HG03045 (cell line): ENCODE results near the gene TMEM132D.
"Not testable (repeated sequence)": the region's sequence is repeated elsewhere in the genome, so short reads cannot be mapped to it uniquely, and the experiment has no call there.

Experiments used
- ATAC-seq: cut with Tn5 transposase; IDR thresholded peaks from one replicate; pipeline ENCODE4 v1.9.1; 2021; ENCODE audit warnings: mild to moderate bottlenecking, moderate library complexity; ENCODE audit not compliant: unreplicated experiment

The TMEM132D gene

DNA sequence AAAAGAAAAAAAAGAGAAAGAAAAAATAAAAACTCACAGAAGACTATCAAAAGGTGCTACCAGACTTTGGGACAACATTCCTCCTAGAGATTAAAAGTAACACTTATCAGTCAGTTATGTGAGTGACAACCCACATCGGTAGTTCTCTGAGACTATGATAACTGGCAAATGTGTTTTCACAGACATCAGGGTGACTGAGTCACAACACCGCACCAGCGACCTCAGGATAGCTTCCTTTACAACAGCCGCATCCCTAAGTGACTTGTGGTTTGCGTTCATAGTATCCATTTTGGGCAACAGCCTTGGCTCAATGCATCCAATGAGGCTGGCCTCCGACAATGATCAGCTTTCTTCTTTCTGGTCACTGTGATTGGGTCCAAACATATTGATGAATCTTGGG is 359.1 kb downstream of the TMEM132D start:
- ATAC-seq = no peak

DNA sequence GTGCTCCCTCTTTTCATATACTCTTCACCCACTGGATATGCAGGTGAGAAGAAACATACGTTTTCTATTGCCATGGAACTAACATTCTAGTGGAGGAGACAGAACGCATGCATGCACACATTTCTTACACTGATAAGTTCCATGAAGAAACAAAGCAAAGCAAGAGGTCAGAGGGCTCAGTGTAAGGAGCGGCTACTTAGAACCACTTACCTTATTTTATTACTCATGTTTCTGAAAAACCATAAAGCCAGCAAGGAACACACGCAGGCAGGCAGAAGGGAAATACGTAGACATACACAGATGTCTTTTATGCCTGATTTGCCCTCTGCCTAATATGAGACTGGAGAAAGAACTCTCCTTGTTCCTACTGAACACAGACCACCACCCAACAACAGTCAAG is 362.9 kb downstream of the TMEM132D start:
- no peak for ATAC-seq

DNA sequence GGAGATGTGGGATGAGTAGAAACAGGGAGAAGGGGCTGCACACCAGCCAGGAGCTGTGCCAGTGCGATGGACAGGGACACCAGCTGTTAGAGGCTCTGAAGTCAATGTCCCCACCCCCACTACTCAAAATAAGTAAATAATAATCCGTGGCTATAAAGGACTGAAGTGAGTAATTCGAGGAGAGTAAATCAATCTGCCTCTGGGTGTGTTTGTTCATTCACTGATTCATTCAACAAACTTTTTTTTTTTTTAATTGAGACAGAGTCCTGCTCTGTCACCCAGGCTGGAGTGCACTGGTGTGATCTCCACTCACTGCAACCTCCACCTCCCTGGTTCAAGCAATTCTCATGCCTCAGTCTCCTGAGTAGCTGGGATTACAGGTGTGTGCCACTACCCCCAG is 363.6 kb downstream of the TMEM132D start:
- ATAC-seq = no peak

DNA sequence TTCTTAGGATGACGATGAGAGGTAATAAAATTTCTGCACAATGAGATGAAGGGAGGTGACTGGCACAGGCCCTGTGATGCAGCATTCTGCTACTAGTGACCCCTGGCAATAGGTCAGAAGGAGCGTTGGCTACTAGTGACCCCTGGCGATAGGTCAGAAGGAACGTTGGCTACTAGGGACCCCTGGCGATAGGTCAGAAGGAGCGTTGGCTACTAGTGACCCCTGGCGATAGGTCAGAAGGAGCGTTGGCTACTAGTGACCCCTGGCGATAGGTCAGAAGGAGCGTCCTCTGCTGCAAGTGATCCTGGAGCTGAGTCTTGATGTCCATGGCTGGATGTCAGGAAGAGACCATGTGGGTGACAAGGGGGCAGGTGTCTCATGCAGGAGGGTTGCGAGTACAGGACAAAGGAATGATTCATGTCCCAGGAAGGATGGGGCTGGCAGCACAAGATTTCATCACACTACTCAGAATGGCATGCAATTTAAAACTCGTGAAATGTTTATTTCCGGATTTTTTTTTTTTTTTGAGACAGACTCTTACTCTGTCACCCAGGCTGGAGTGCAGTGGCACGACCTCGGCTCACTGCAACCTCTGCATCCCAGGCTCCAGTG is 365.0 kb downstream of the TMEM132D start:
- not testable (repeated sequence) for ATAC-seq

DNA sequence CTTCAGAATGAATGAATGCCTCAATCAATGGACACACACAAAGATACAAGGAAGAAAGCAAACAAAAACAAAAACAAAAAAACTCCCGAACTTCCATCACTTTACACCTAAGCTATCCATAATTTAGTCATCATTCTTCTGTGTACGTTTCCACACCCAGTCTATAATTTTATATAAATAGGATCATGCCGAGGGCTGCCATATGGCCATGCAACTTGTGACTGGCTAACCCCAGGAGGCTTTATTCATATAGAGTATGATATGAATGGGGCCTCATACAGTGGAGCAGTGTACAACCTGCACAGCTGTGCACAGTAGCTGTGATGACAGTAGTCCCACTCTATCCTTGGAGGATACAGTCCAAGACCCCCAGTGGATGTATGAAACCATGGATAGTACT is 365.7 kb downstream of the TMEM132D start:
- ATAC-seq = no peak

DNA sequence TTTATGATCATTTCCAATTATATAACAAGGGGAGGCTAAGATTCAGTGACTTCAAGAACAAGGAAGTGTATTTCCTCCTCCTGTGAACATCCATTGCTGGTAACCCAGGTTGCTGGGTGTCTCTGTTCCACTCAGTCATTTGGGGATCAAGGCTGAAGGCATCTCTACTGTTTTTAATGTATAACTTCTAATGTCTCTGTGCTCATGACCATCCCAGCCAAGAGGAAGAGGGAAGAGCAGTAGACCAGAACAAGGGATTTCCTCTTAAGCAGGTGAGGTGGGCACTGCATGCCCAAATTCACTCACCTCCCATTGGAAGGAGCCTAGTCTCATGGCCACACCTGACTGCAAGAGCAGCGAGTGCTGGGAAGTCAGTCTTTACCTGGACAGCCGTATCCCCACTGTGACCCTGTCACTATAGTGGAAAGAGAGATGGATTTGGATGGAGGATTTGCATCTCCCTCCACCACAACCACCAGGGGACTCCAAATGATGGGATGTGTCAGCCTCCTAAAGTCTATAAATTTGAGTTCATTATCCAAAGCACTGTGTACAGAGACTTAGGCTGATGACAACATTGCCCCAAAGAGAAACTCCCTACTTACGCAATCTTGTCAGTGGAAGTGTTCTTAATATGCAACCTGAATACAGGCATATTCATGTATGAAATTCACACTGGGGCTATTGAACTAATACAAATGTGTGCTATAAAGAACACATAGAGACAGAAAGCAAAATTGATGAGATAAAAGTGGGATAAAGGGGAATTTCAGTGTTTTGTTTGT is 368.7 kb downstream of the TMEM132D start:
- ATAC-seq = no peak

DNA sequence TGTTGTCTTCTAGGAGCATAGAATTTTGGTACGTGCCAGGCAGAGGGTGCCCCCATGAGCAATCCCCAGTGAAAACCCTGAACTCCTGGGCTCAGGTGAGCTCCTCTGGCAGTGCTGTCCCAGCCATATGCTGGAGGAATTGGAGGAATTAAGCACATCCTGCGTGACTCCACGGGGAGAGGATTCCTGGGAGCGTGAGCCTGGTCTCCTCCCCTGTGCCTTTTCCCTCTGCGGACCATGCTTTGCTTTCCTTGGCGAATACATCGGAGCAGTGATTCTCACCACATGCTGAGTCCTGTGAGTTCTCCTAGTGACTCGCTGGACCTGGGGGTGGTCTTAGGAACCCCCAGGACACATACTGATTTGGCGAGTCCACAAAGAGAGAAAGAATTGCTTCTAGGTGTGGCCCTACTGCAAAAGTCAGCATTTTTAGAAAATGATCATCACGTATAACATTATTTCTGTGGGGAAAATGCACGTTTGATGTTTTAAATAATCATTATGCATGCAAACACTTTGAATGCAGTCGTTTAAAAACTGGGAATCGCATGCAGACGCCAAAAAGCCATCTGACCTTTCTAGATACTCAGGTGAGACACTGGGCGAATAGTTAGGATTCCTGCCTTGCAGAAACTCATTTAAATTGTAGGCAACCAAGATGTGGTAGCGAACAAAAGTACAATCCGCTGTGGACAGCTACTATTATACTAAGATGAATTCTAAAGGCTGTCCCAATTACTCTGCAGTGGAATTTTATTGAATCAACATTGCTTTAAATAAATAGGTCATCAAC is 370.9 kb downstream of the TMEM132D start:
- no peak for ATAC-seq

DNA sequence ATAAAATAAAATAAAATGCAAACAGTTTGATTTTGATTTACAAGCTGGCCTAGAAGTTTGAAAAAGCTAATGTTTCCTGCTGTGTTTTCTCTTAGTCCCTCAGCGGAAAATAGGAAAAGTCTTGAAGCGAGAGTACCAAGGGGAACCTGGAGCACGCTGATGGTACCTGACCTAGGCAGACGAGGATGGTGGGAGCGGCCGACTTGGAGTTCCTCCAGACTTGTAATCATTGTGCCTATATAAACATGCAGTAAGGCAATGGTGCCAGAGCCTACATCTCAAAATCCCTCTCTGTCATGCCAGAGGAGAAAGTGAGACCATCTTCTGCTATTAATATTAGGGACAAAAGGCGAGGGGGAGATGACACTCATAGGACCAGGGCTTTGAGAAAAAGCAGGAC is 371.7 kb downstream of the TMEM132D start:
- ATAC-seq = no peak

DNA sequence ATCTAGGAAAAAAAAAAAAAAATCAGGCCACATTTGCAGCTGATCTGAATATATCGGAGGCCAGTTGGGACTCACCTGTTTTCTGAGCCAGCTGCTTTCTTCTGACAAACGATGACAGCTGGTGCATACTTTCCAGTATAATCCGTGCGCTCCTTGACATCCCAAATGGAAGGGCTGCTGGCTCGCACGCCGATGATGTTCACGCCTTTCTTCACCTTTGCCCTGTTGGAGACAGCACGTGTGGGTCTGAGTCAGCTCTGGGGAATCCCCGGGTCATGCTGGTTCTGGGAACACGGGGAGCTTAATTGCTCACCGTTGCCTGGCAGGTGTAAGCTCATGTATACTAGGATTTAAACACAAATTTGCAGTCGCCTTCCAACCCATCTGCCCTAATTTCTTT is 372.8 kb downstream of the TMEM132D start:
- ATAC-seq = no peak

DNA sequence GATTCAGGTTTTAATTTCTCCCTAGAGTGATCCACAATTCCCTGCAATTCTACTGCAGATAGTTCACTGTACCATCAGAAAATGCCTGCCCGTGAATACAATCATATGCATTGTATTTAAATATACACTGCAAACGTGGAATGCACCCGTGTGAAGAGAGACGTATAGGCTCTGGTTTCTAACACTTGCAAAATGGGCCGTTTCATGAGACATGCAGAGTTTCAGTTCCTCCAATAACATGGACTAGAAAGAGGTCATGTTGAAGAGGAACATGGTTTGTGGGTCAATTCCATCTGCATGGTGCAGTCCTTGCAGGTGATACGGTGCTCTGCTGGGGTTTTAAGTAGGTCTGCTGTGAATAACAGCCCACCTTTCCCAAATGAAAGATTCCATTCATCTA is 373.3 kb downstream of the TMEM132D start:
- ATAC-seq = no peak

DNA sequence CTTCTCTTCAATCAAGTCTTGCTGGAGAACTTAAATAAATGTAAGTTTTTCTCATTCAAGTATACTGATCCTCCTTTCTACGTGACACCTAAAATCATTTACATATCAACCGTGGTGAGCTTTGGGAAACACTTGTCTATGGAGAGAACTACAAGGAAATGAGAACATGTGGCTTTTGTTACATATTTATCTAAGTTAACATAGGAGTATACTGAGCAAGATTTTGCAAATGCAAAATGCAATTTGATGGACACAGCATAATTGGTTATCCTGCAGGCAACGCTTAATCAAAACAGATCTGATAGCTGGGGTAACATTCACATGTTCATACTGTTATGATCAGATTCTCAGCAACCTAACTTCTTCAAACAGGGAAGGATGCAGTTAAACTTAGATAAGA is 376.3 kb downstream of the TMEM132D start:
- no peak for ATAC-seq

DNA sequence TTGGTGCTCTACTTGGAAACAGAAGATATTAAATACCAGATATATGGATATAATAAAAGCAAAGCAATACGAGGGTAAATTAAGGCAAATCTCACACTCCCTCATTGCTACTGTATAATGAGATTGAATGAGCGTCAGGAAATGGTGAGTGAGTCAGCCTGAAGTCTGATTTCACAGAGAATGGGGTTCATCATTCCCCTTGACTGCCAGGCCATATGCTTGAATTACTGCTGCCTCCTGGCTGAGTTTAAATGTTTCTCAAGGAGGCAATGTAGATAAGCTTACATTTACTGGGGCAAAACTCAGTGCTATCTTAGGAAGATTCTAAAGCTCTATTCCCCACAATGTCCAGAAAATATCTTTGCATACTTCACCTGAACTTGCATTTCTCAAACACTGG is 380.2 kb downstream of the TMEM132D start:
- no peak for ATAC-seq

DNA sequence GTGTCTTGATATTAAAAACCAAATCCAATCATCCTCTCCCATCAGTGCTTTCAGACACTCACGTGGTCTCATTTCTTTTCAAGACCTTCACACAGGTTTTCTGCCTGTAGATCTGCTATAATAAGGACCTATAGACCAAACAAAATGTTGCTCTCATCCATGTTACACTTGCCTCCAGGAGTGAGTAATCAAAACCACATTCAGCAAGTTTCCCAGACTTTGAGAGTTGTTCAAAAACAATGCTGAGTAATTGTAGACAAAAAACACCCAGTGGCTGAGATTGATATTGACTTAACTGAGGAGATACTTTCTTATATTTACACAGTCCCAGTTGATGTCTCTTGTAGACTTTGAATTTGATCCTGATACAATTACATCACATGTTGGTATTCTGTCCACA is 383.1 kb downstream of the TMEM132D start:
- no peak for ATAC-seq

DNA sequence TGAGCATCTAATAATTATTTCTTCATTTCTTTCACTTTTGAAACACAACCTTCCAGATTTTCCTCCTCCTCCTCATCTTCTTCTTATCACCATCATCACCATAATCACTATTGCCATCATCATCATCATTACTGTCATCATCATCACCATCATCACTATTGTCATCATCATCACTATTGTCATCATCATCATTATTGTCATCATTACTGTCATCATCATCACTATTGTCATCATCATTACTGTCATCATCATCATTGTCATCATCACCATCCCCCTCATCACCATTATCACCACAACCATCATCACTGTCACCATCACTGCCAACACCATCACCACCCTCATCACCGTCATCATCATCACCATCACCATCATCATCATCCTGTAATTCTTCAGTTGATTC is 400.0 kb downstream of the TMEM132D start:
- ATAC-seq = no peak

DNA sequence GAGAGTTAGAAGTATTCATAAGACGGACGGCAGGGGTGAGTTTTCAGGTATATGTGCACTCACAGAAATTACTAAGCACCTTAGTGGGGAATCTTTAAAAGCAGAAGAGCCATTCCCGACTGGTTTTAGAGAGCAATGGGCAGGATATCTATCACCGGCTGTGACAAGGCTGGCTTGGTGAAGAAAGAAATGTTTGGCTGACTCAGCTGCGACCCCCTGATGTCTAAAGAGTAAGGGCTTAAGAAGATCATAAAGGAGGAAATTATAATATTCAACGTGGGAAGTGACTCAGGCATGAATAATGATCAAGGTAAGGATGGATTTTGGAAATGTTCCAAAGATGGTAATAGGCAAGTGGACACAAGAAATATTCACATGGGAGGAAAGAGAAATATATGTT is 407.6 kb downstream of the TMEM132D start:
- no peak for ATAC-seq

DNA sequence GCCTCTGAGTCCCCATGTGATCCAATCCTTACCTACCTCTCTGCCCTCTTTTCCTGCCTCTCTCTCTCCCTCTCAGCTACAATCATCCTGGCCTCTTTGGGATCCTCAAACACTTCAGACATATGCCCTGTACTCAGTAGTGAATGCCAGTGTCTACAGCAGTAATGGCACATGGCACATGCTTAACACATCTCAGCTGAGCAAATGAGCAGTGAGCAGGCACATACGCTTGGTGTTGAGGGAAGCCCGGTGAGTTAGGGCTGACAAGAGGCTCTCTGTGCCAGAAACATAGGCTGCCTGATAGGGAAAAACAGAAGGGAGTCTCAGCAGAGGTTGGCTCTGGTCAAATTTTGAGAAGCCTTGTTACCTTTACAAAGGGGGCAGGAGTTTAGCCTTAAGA is 409.1 kb downstream of the TMEM132D start:
- ATAC-seq = no peak

DNA sequence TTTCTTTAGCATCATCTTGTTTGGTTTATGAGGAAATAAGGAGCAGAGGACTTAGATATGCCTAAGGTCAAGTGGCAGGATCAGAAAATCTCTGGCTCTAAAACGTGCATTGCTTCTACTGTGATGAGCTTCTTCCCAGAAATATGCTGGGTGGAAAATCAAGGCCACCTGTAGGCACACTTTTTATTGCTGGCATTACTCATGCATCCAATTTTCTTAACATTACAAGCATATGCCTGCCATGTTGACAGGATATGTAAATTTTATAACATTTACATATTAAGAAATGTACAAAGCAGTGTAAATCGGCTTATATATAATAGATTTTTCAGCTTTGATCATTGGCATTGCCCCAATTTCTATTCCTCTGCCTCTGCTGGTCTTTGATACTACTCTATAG is 409.6 kb downstream of the TMEM132D start:
- no peak for ATAC-seq

DNA sequence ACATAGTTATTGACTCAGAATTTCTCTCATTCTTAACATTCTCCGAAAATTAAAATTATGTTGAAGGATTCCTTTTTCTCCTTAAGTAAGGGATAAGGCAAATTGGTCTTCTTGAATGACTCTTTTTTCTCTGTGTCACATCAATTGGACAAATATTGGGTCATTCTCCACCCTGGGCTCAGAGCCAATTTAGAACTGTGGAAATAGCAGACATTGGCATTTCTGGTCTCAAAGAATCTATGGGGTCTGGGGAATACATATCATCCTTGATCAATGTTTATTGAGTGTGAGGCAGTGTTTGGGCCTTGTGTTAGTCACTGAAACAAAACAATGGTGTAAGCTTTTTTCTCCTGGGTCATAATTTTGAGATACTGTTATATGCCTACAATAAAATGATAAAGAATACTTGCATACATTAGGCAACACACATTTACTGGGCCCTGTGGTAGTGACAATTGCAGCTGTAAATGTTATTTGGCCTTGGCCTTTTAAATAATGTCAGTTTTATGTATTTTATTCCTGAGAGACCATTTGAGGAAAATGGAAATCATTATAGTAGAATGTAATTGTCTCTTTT is 414.6 kb downstream of the TMEM132D start:
- ATAC-seq = no peak

DNA sequence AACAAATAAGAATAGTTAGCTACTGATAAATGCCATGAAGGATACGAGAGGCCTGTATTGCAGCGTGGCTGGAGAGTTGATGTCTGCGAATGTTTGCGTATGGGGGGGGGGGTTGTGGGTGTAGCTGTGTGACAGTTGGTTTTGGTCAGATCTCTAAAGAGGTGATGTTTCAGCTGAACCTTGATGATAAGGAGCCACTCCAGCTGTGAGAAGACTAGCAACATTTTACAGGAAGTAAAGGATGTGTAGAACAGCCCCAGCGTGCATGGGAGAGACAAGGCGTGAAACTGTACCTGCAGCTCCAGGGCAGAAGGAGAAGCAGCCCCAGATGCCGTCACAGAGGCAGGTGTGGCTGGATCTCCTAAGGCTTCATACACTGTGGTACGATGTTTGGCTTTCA is 416.9 kb downstream of the TMEM132D start:
- ATAC-seq = no peak

DNA sequence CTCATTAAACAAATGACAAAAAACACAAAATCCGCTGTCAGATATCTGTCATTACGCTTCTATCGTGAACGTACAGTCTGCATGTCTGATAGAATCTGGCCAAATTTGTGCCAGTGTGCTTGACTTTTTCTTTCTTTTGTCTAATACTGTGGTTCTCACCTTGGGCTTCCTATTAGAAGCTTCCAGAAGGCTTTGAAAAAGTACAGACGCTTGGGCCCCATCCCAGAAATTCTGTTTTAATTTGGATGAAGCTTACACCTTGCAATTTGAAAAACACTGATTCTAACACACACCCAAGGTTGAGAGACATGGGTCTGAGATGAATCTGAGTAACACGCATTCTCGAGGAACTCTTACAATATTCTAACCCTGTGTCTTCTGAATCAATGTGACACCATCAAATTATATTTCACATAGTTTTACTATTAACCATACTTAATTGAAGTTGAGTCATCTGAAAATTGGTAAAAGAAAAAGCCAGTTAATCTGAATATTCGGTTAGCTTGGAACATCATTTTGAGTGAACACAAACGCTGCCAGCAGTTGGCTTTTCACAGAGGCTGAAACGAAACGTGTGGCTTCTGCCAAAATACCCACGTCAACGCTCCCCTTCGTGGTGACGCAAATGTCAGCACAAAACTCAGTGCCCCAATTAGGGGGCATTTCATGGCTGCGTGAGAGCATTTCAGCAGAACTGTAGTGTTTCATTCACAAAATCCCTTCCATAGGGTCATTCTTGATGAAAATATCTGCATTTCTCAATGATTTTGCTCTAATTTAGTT is 420.5 kb downstream of the TMEM132D start:
- no peak for ATAC-seq

DNA sequence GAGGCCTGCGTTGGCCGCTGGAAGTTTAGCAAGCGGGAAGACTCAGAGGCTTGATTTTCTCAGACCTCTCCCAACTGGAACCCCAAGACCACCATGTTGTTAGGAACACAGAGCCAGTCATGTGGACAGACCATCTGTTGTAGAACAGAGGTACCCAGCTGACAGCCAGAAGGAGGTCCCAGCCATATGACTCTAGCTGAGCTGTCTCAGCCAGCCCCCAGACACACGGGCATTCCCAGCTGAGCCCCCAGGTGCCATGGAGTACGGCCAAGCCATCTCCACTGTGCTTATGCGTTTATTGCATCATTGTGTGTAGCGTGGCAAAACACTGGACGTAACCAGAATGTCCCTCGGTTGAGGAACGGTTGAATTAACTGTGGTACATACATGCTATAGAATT is 421.9 kb downstream of the TMEM132D start:
- ATAC-seq = no peak
